Neuronal stem cell (in vitro differentiated cells): ENCODE measurements around the gene MALRD1.

ENCODE experiments used
- DNase-seq: peaks from one replicate; pipeline ENCODE4 v3.0.0-alpha.2; 2013; ENCODE audit warnings: low spot score
- H2AFZ ChIP-seq: one replicate; pipeline ENCODE4 v1.6.1; 2013; ENCODE audit warnings: mild to moderate bottlenecking, low read length, inconsistent platforms
- H2AK5ac ChIP-seq: 2 replicates; pipeline ENCODE4 v1.6.1; 2013; ENCODE audit warnings: low read depth, mild to moderate bottlenecking, inconsistent platforms, low read length, moderate library complexity, mixed read lengths
- H2BK120ac ChIP-seq: 2 replicates; pipeline ENCODE4 v1.6.1; 2013; ENCODE audit warnings: low read depth, mild to moderate bottlenecking, inconsistent platforms, low read length, moderate library complexity, mixed read lengths
- H2BK12ac ChIP-seq: one replicate; pipeline ENCODE4 v1.6.1; 2013; ENCODE audit warnings: low read length, inconsistent platforms
- H2BK15ac ChIP-seq: 2 replicates; pipeline ENCODE4 v1.6.1; 2013; ENCODE audit warnings: mild to moderate bottlenecking, low read length, inconsistent platforms, mixed read lengths
- H2BK5ac ChIP-seq: one replicate; pipeline ENCODE4 v1.6.1; 2013; ENCODE audit warnings: inconsistent platforms, mild to moderate bottlenecking, low read length, moderate library complexity
- H3K14ac ChIP-seq: one replicate; pipeline ENCODE4 v1.6.1; 2013; ENCODE audit warnings: low read length, inconsistent platforms
- H3K18ac ChIP-seq: 2 replicates; pipeline ENCODE4 v1.6.1; 2013; ENCODE audit warnings: low read length, inconsistent platforms
- H3K23ac ChIP-seq: 2 replicates; pipeline ENCODE4 v1.6.1; 2013; ENCODE audit warnings: low read depth, mild to moderate bottlenecking, mixed read lengths, low read length, inconsistent platforms; ENCODE audit not compliant: poor library complexity
- H3K27ac ChIP-seq: replicated peaks from 3 replicates; pipeline ENCODE4 v1.5.1; 2013; ENCODE audit warnings: low read length, inconsistent platforms
- H3K27me3 ChIP-seq, 3 experiments: 2 replicates each; pipeline ENCODE4 v1.6.1; 2013; ENCODE audit warnings: low read length in 3 of 3, mild to moderate bottlenecking in 2 of 3, inconsistent platforms in 1 of 3, low read depth in 1 of 3, mixed read lengths in 1 of 3, moderate library complexity in 1 of 3; ENCODE audit not compliant: control insufficient read depth in 3 of 3, insufficient read depth in 3 of 3
- H3K36me3 ChIP-seq, 2 donors: replicated peaks in 1 of 2; 2 replicates each; pipeline ENCODE4 v1.6.1; 2013; ENCODE audit warnings: low read length in 2 of 2; ENCODE audit not compliant: control insufficient read depth in 2 of 2, insufficient read depth in 2 of 2
- H3K4ac ChIP-seq: 2 replicates; pipeline ENCODE4 v1.6.1; 2013; ENCODE audit warnings: inconsistent platforms, mild to moderate bottlenecking, low read length, moderate library complexity
- H3K4me1 ChIP-seq, 2 donors: 1 replicate in 1 of 2; 2 replicates in 1 of 2; pipeline ENCODE4 v1.6.1; 2013; ENCODE audit warnings: low read length in 2 of 2, low read depth in 1 of 2; ENCODE audit not compliant: control insufficient read depth in 2 of 2, insufficient read depth in 1 of 2
- H3K4me2 ChIP-seq: one replicate; pipeline ENCODE4 v1.6.1; 2013; ENCODE audit warnings: mild to moderate bottlenecking, low read length, inconsistent platforms; ENCODE audit not compliant: insufficient read depth, poor library complexity, severe bottlenecking
- H3K4me3 ChIP-seq, 2 donors: 2 replicates each; pipeline ENCODE4 v1.5.1; 2013; ENCODE audit warnings: low read length in 2 of 2, mild to moderate bottlenecking in 2 of 2, inconsistent platforms in 1 of 2, moderate library complexity in 1 of 2
- H3K79me1 ChIP-seq: one replicate; pipeline ENCODE4 v1.6.1; 2013; ENCODE audit warnings: low read depth, mild to moderate bottlenecking, inconsistent platforms, low read length, moderate library complexity
- H3K9ac ChIP-seq: one replicate; pipeline ENCODE4 v1.6.1; 2013; ENCODE audit warnings: mild to moderate bottlenecking, low read depth, low read length, inconsistent platforms; ENCODE audit not compliant: poor library complexity
- H3K9me3 ChIP-seq, 2 donors: replicated peaks in 1 of 2; 2 replicates each; pipeline versions ENCODE3 to v1.6.1; 2013; ENCODE audit warnings: low read length in 2 of 2, mild to moderate bottlenecking in 2 of 2, inconsistent platforms in 1 of 2, low read depth in 1 of 2, mixed read lengths in 1 of 2, moderate library complexity in 1 of 2; ENCODE audit not compliant: control insufficient read depth in 2 of 2, insufficient read depth in 1 of 2
- H4K8ac ChIP-seq: one replicate; pipeline ENCODE4 v1.6.1; 2013; ENCODE audit warnings: low read depth, mild to moderate bottlenecking, inconsistent platforms, low read length, moderate library complexity
- H4K91ac ChIP-seq: one replicate; pipeline ENCODE4 v1.6.1; 2013; ENCODE audit warnings: low read length, low read depth, mild to moderate bottlenecking, inconsistent platforms; ENCODE audit not compliant: poor library complexity
- WGBS, 2 donors: extraction: QIAGEN DNeasy Blood & Tissue Kit; methylation state at CpG; one replicate each; pipeline ENCODE4 v1.1.7; 2013; ENCODE audit warnings: missing lambda C conversion rate in 2 of 2, mixed read lengths in 1 of 2; ENCODE audit not compliant: insufficient read length in 2 of 2, insufficient replicate concordance in 1 of 2; ENCODE audit errors: extremely low coverage in 2 of 2; 5-methylcytosine and 5-hydroxymethylcytosine counted together

MALRD1 gene

DNA sequence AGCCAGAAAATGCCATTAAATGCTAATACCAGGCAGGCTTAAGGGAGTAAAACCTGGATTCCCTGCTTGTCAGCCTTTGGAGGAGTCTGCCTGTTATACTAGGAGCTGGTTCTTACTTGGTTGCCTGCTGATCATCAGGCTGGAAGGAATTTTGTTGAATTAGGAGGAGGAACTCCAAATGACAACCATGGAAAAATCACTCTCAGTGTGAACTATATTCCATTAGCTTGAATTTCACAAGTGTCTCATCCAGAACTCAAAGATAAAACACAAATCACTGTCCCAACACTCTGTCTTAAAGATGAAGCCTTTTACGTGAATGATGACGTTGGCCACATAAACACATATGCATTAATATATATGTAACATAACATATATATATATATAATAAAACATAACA is 528.8 kb downstream of the MALRD1 start:
- H3K18ac ChIP-seq: no peak overlapping the region
- H3K36me3 ChIP-seq: no peaks in the 10 kb centered on the region
- no peaks in the 10 kb centered on the region for H3K4me1 ChIP-seq
- H3K9me3 ChIP-seq: no peaks in the 10 kb centered on the region
- DNase-seq: no peak
- no peaks in the 10 kb centered on the region for H3K27me3 ChIP-seq
- H4K91ac ChIP-seq: no peak overlapping the region
- no peak overlapping the region for H3K27ac ChIP-seq
- H3K23ac ChIP-seq: no peak overlapping the region
- no peak overlapping the region for H2AK5ac ChIP-seq
- no peak overlapping the region for H3K4me3 ChIP-seq
- H3K9ac ChIP-seq: no peak overlapping the region
- H3K4me2 ChIP-seq: no peak overlapping the region
- H3K79me1 ChIP-seq: no peaks in the 10 kb centered on the region
- WGBS, 2 donors: no CpG with 5 or more reads among the region's 2 CpGs
- H3K14ac ChIP-seq: no peak overlapping the region
- no peak overlapping the region for H3K4ac ChIP-seq
- H2BK12ac ChIP-seq: no peak overlapping the region
- no peak overlapping the region for H2BK120ac ChIP-seq
- H2AFZ ChIP-seq: no peak overlapping the region
- no peak overlapping the region for H2BK5ac ChIP-seq
- H4K8ac ChIP-seq: no peak overlapping the region
- no peak overlapping the region for H2BK15ac ChIP-seq

DNA sequence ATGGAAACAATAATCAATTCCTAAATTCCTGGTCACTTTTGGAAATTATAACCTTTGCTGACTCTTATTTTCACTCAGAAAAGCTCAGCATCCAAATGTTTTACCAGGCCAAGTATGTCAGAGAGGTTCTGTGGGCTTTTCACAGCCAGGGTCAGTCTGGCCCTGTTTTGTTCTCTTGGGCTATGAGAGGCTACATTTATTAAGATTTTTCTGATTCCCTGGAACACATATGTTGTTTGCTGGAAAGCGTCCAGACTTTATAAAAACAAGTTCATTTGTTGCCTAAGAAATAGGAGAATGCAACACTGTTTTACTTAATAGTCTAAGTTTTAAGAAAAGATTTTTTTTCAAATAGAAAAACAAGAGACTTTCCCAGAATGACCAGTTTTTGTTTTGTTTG is 529.2 kb downstream of the MALRD1 start:
- H4K91ac ChIP-seq: no peak overlapping the region
- no peak overlapping the region for H2BK12ac ChIP-seq
- H2AK5ac ChIP-seq: no peak overlapping the region
- H3K9ac ChIP-seq: no peak overlapping the region
- no peak overlapping the region for H3K14ac ChIP-seq
- no peaks in the 10 kb centered on the region for H3K79me1 ChIP-seq
- no peak overlapping the region for H2BK5ac ChIP-seq
- H4K8ac ChIP-seq: no peak overlapping the region
- H3K27me3 ChIP-seq: no peaks in the 10 kb centered on the region
- no peak overlapping the region for H3K23ac ChIP-seq
- no peak for DNase-seq
- H3K4me2 ChIP-seq: no peak overlapping the region
- no peaks in the 10 kb centered on the region for H3K4me1 ChIP-seq
- WGBS, 2 donors: no CpG with 5 or more reads among the region's 1 CpG
- H2AFZ ChIP-seq: no peak overlapping the region
- no peaks in the 10 kb centered on the region for H3K9me3 ChIP-seq
- H3K4me3 ChIP-seq: no peak overlapping the region
- H3K27ac ChIP-seq: no peak overlapping the region
- H3K4ac ChIP-seq: no peak overlapping the region
- no peak overlapping the region for H2BK15ac ChIP-seq
- no peak overlapping the region for H3K18ac ChIP-seq
- no peak overlapping the region for H2BK120ac ChIP-seq
- H3K36me3 ChIP-seq: no peaks in the 10 kb centered on the region

DNA sequence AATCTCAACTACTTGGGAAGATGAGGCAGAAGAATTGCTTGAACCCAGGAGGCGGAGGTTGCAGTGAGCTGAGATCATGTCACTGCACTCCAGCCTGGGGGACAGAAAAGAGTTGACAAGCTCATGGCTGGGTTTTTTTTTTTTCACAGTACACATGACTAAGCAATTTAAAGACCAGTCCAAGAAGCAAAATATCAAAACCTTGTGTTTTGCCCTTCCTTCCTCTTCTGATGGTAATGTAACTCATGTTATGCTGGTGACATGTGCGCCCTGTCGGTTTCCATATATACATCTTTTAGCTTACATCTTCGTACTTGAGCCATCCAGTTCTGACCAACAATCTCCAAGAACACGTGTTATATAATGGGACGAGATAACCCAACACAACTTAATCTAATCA is 530.0 kb downstream of the MALRD1 start:
- no peak for DNase-seq
- Histone ChIP-seq H3K18ac (no peak overlapping the region), H3K27me3 (no peaks in the 10 kb centered on the region), H3K23ac (no peak overlapping the region), H3K79me1 (no peaks in the 10 kb centered on the region), H4K8ac (no peak overlapping the region), H3K4me3 (no peak overlapping the region), H3K14ac (no peak overlapping the region), H3K4ac (no peak overlapping the region), H3K36me3 (no peaks in the 10 kb centered on the region), H3K9ac (no peak overlapping the region), H3K27ac (no peak overlapping the region), H4K91ac (no peak overlapping the region), H3K9me3 (no peaks in the 10 kb centered on the region), H2AFZ (no peak overlapping the region), H2BK5ac (no peak overlapping the region), H2BK12ac (no peak overlapping the region), H2BK120ac (no peak overlapping the region), H3K4me2 (no peak overlapping the region), H2AK5ac (no peak overlapping the region), H2BK15ac (no peak overlapping the region), H3K4me1 (no peaks in the 10 kb centered on the region)
- WGBS, 2 donors: no CpG with 5 or more reads among the region's 6 CpGs

DNA sequence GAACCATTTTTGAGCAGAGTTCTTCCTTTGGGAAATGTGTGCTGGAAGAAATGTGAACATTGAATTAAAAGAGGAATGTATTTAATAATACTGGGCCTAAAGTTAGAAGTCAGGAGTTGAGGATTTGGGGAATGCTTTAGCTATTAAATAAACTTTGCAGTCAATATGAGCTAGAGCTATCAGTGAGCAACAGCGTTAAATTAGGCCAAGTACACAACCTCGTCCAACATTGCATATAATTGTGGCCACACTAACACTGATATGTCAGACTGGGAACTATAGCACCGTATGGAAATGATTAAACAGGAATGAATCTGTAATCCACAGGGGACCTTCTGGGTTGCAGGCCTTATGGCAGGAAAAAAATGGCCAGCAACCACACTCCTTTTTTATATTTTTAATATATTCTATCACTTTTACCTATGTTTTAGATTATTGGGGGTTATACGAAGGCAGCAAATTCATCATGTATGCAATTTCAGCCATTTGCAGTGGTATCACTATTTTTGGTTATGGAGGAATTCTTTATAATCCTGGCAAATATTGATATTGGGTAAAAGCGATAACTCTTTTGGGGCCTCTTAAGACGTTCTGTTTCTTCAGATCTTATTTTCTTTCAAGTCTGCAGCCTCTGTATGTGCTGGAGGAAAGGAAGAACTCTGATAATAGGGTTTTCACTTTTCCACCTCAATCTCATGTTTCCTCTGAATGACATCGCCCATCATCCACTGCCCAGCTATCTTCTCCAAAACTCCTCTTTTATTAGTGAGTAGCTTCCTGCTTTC is 531.4 kb downstream of the MALRD1 start:
- H3K9me3 ChIP-seq: no peaks in the 10 kb centered on the region
- no peak overlapping the region for H3K4me3 ChIP-seq
- no peak overlapping the region for H4K91ac ChIP-seq
- H3K14ac ChIP-seq: no peak overlapping the region
- H3K18ac ChIP-seq: no peak overlapping the region
- no peak overlapping the region for H3K23ac ChIP-seq
- H3K9ac ChIP-seq: no peak overlapping the region
- no peak overlapping the region for H2AFZ ChIP-seq
- H3K36me3 ChIP-seq: no peaks in the 10 kb centered on the region
- H4K8ac ChIP-seq: no peak overlapping the region
- no peak overlapping the region for H3K4ac ChIP-seq
- WGBS, 2 donors: no CpG with 5 or more reads among the region's 7 CpGs
- H2BK12ac ChIP-seq: no peak overlapping the region
- H2BK5ac ChIP-seq: no peak overlapping the region
- no peaks in the 10 kb centered on the region for H3K4me1 ChIP-seq
- no peak overlapping the region for H3K27ac ChIP-seq
- H3K79me1 ChIP-seq: no peaks in the 10 kb centered on the region
- no peak overlapping the region for H2AK5ac ChIP-seq
- H2BK120ac ChIP-seq: no peak overlapping the region
- no peaks in the 10 kb centered on the region for H3K27me3 ChIP-seq
- DNase-seq: no peak
- H2BK15ac ChIP-seq: no peak overlapping the region
- no peak overlapping the region for H3K4me2 ChIP-seq
